HepG2 (cell line): Measurements from ENCODE around the gene TMEM44. TPM values are rescaled to one million over a fixed set of nuclear protein-coding genes. Genes with fewer than 3 reads are reported as not detected.

Experiments used
- ATAC-seq: fragments of 200-7000 bp; cut with Tn5 transposase; 3 replicates; pipeline ENCODE4 v1.9.1; 2020; ENCODE audit warnings: mild to moderate bottlenecking, moderate library complexity
- BruUV-seq: library from RNA; stranded (reverse); fragments of 400-500 nt; replicated peaks from 2 replicates; lab custom pipeline; 2021; lab: Mats Ljungman, UMichigan
- CTCF ChIA-PET: fragments of 300-600 bp; formaldehyde crosslinking; extraction: SDS; loops from one replicate; lab custom pipeline; 2021; ENCODE audit warnings: low total read pairs, inconsistent platforms, low intra/inter-chr PET ratio; lab: Yijun Ruan, JAX
- POLR2A ChIA-PET: fragments of 350-600 bp; sonication (Branson Sonifier 250); formaldehyde crosslinking; loops from one replicate; lab custom pipeline; 2020; ENCODE audit warnings: antibody characterized with exemption, inconsistent platforms; lab: Yijun Ruan, JAX
- DNase-seq: peaks from one replicate; pipeline ENCODE4 v3.0.0-alpha.2; 2015; ENCODE audit warnings: low spot score
- FAIRE-seq: peaks from 3 replicates; lab custom pipeline; 2011; peaks lifted over from hg19 to GRCh38; lab: Jason Lieb, UNC
- H2AFZ ChIP-seq: one replicate; pipeline ENCODE4 v1.6.1; 2011; ENCODE audit warnings: low read length, inconsistent platforms
- H3K27ac ChIP-seq: fragments of 300-600 bp; 3 replicates; pipeline ENCODE4 v1.8.0; 2011; ENCODE audit warnings: mixed run types, mild to moderate bottlenecking, mixed read lengths, low read length, inconsistent platforms; ENCODE audit not compliant: insufficient read depth; ENCODE audit errors: extremely low read length
- H3K27me3 ChIP-seq, 2 experiments: fragments of 200-600 bp in 1 of 2; 2 replicates in 1 of 2; 3 replicates in 1 of 2; pipeline versions ENCODE4 v1.6.0 to v1.8.0; 2011; ENCODE audit warnings: low read length in 2 of 2, mild to moderate bottlenecking in 2 of 2, moderate library complexity in 2 of 2, inconsistent platforms in 1 of 2; ENCODE audit not compliant: insufficient read depth in 2 of 2, control insufficient read depth in 1 of 2
- H3K36me3 ChIP-seq, 2 experiments: fragments of 200-600 bp in 1 of 2; replicated peaks in 1 of 2; 2 replicates in 1 of 2; 3 replicates in 1 of 2; pipeline versions ENCODE4 v1.5.1 to v1.8.0; 2011; ENCODE audit warnings: low read length in 2 of 2, inconsistent platforms in 1 of 2; ENCODE audit not compliant: insufficient read depth in 2 of 2, control insufficient read depth in 1 of 2
- H3K4me1 ChIP-seq: 2 replicates; pipeline ENCODE4 v1.5.1; 2012; ENCODE audit warnings: low read length, inconsistent platforms; ENCODE audit not compliant: insufficient read depth
- H3K4me2 ChIP-seq: 2 replicates; pipeline ENCODE4 v1.6.0; 2011; ENCODE audit warnings: low read depth, low read length, inconsistent platforms
- H3K4me3 ChIP-seq, 3 experiments: fragments of 200-600 bp in 1 of 3; sonication (generic), shearing (Covaris generic) in 1 of 3; replicated peaks in 1 of 3; 2 replicates each; pipeline ENCODE4 v1.5.1; 2011 to 2016; ENCODE audit warnings: low read length in 3 of 3, inconsistent platforms in 2 of 3, low read depth in 2 of 3, mild to moderate bottlenecking in 2 of 3, control low read depth in 1 of 3, mixed read lengths in 1 of 3; ENCODE audit not compliant: insufficient read depth in 1 of 3
- H3K79me2 ChIP-seq: one replicate; pipeline ENCODE4 v1.6.1; 2011; ENCODE audit warnings: low read length, inconsistent platforms; ENCODE audit not compliant: insufficient read depth
- H3K9ac ChIP-seq: 2 replicates; pipeline ENCODE4 v1.6.0; 2011; ENCODE audit warnings: mild to moderate bottlenecking, low read depth, low read length, inconsistent platforms; ENCODE audit not compliant: insufficient read depth
- H3K9me3 ChIP-seq: 2 replicates; pipeline ENCODE4 v1.5.1; 2012; ENCODE audit warnings: mild to moderate bottlenecking, low read length
- H4K20me1 ChIP-seq: 2 replicates; pipeline ENCODE4 v1.6.0; 2011; ENCODE audit warnings: inconsistent platforms, mild to moderate bottlenecking, low read length, moderate library complexity; ENCODE audit not compliant: insufficient read depth
- ATF5 ChIP-seq: sonication (generic); formaldehyde crosslinking; IDR thresholded peaks from 2 replicates; pipeline ENCODE4 v1.4.0; 2020; ENCODE audit warnings: mild to moderate bottlenecking, low read depth, missing genetic modification reagents
- FOSL2 ChIP-seq: sonication (generic); formaldehyde crosslinking; IDR thresholded peaks from 2 replicates; pipeline ENCODE4 v1.4.0; 2020; ENCODE audit warnings: missing genetic modification reagents
- IKZF4 ChIP-seq: sonication (generic); formaldehyde crosslinking; IDR thresholded peaks from 2 replicates; pipeline ENCODE4 v1.5.1; 2020; ENCODE audit warnings: borderline replicate concordance, mild to moderate bottlenecking, low read depth, missing genetic modification reagents; ENCODE audit errors: not compliant biosample characterization
- MIER2 ChIP-seq: IDR thresholded peaks from 2 replicates; pipeline ENCODE4 v1.6.1; 2016; ENCODE audit warnings: missing biosample characterization, missing genetic modification reagents
- NFYC ChIP-seq: IDR thresholded peaks from 2 replicates; pipeline ENCODE4 v1.6.1; 2016; ENCODE audit warnings: missing genetic modification reagents, missing compliant biosample characterization
- NONO ChIP-seq, 2 experiments: fragments of 450-650 bp in 1 of 2; sonication (generic) in 1 of 2; formaldehyde crosslinking in 1 of 2; IDR thresholded peaks in 1 of 2; conservative IDR thresholded peaks in 1 of 2; 2 replicates each; pipeline versions ENCODE4 v1.6.1 to v1.8.0; 2017 to 2022; ENCODE audit warnings: mild to moderate bottlenecking in 1 of 2, missing genetic modification reagents in 1 of 2, moderate library complexity in 1 of 2
- PAXIP1 ChIP-seq: sonication (generic); formaldehyde crosslinking; conservative IDR thresholded peaks from 2 replicates; pipeline ENCODE4 v1.4.0; 2020; ENCODE audit warnings: mild to moderate bottlenecking, missing genetic modification reagents, moderate library complexity
- PRPF4 ChIP-seq: fragments of 200-400 bp; formaldehyde crosslinking; IDR thresholded peaks from 2 replicates; pipeline ENCODE4 v1.6.1; 2016; ENCODE audit warnings: low read length, low read depth; ENCODE audit not compliant: poor library complexity, severe bottlenecking
- ZIK1 ChIP-seq: sonication (generic); formaldehyde crosslinking; IDR thresholded peaks from 2 replicates; pipeline ENCODE4 v1.5.0; 2020; ENCODE audit warnings: mild to moderate bottlenecking, low read depth, missing genetic modification reagents, borderline replicate concordance
- ZNF530 ChIP-seq: sonication (generic); formaldehyde crosslinking; IDR thresholded peaks from 2 replicates; pipeline ENCODE4 v1.5.0; 2020; ENCODE audit warnings: low read depth, mild to moderate bottlenecking, missing genetic modification reagents
- ZNF550 ChIP-seq: sonication (generic); formaldehyde crosslinking; IDR thresholded peaks from 2 replicates; pipeline ENCODE4 v1.4.0; 2020; ENCODE audit warnings: mild to moderate bottlenecking, missing genetic modification reagents, borderline replicate concordance
- ZNF713 ChIP-seq: sonication (generic); formaldehyde crosslinking; IDR thresholded peaks from 2 replicates; pipeline ENCODE4 v1.4.0; 2020; ENCODE audit warnings: mild to moderate bottlenecking, missing genetic modification reagents
- ZNF724P ChIP-seq: sonication (generic); formaldehyde crosslinking; IDR thresholded peaks from 2 replicates; pipeline ENCODE4 v1.8.0; 2022; ENCODE audit warnings: missing genetic modification reagents, borderline replicate concordance
- WGBS: methylation state at CpG from one replicate; pipeline ENCODE4 v1.1.6; 2017; ENCODE audit warnings: low lambda C conversion rate; 5-methylcytosine and 5-hydroxymethylcytosine counted together
- in situ Hi-C: cut with HindIII; loops from 2 replicates; pipeline ENCODE4 v1.10.0; 2017; ENCODE audit warnings: low pct_unique_long_range_greater_than_20kb; ENCODE audit not compliant: extremely low pct_ligation_motif_present
- intact Hi-C: fragments of 100-400 bp; cut with micrococcal nuclease; formaldehyde crosslinking; loops from one replicate; pipeline ENCODE4 v1.10.0; 2022; ENCODE audit not compliant: unreplicated experiment
- polyA plus RNA-seq, 8 experiments: library from polyadenylated mRNA; depleted of rRNA in 3 of 8; stranded (reverse) in 7 of 8; unstranded in 1 of 8; fragments of >200 nt; fragmentation: Illumina TruSeq in 4 of 8; extraction: Trizol in 4 of 8; gene quantifications; 2 replicates each; pipeline versions ENCODE4 v1.2.1 to v1.2.3, GENCODE V29; 2011 to 2016; ENCODE audit warnings: low read depth in 4 of 8, missing spikeins in 1 of 8, mixed read lengths in 1 of 8; ENCODE audit not compliant: insufficient read depth in 1 of 8
- total RNA-seq, 5 experiments: library from RNA; depleted of rRNA; stranded (reverse); fragments of >200 nt; fragmentation: Illumina TruSeq; extraction: Trizol; gene quantifications; 2 replicates each; pipeline ENCODE4 v1.2.3, GENCODE V29; 2016; ENCODE audit warnings: low read depth in 1 of 5

Gene TMEM44
- total and polyA plus RNA-seq, 2 of the 13 experiments (the other 11 are each of a cell fraction or from before 2014, with no cell fraction given) = 7.3 to 13.8 TPM

DNA sequence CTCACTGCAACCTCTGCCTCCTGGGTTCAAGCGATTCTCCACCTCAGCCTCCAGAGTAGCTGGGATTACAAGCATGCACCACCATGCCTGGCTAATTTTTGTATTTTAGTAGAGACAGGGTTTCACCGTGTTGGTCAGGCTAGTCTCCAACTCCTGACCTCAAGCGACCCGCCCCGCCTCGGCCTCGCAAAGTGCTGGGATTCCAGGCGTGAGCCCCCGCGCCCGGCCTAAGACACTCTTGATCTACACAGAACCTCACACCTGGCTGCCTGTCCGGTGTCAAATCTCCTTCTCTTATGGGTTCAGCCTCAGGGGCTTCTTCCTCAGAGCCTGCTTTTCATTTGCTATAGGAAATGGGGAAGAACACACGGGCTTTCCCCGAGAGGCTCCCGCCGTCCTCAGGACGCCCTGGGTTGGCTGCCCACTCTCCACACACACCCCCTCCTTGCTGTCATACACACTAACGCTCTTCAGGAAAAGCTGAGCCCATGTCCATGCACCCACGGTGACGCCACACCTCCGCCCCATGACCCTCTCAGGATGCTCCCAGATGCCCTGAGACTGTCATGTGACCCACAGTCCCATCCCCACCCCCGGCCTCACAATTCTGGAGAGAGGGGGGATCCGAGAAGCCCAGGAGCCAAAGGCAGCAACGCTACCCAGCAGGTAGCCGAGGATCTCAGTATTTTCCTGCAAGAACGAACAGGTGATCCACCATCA is 10.4 kb downstream of the TMEM44 start:
- no peak overlapping the region for H3K9ac ChIP-seq
- H3K27me3 ChIP-seq = no peaks in the 10 kb centered on the region
- no peak for FAIRE-seq
- DNase-seq = no peak
- ChIA-PET CTCF (no interaction called here), POLR2A (no interaction called here)
- no peaks in the 10 kb centered on the region for H3K9me3 ChIP-seq
- H4K20me1 ChIP-seq = no peaks in the 10 kb centered on the region
- in situ Hi-C loops = no loop called here
- WGBS = 94% methylated on average over 23 of the region's 26 CpGs
- H3K79me2 ChIP-seq = no peaks in the 10 kb centered on the region
- no peak for ATAC-seq
- H3K4me2 ChIP-seq = no peak overlapping the region
- TF ChIP-seq NONO (IDR thresholded peaks at IDR 0.05) (no peak), NONO (CRISPR knock-in tag; conservative IDR thresholded peaks at IDR 0.05) (no peak), ZNF530 (CRISPR knock-in tag) (no peak), FOSL2 (CRISPR knock-in tag) (no peak), ZNF550 (CRISPR knock-in tag) (no peak), PRPF4 (no peak), ZNF724P (CRISPR knock-in tag) (no peak), ZIK1 (CRISPR knock-in tag) (no peak)
- H3K36me3 ChIP-seq = peaks cover 4 to 6% of the 10 kb centered on the region in 2 experiments; a peak in 3 of 5 replicates
- H2AFZ ChIP-seq = no peak overlapping the region
- H3K4me1 ChIP-seq = peaks cover 21% of the 10 kb centered on the region
- no TSS peak for BruUV-seq
- intact Hi-C loops = no loop called here
- H3K4me3 ChIP-seq = no peak overlapping the region
- H3K27ac ChIP-seq = no peak overlapping the region

- no peak overlapping the region for H3K4me3 ChIP-seq
- no peaks in the 10 kb centered on the region for H3K79me2 ChIP-seq
- in situ Hi-C loops (no loop called here), intact Hi-C loops (loop anchor here (1.0 kb wide), 1 partner anchor 11 kb away; the partner anchor contains the start of gene TMEM44)
- no peak for FAIRE-seq
- ATAC-seq = no peak
- H3K9me3 ChIP-seq = no peaks in the 10 kb centered on the region
- no peak overlapping the region for H3K27ac ChIP-seq
- CTCF ChIA-PET = no interaction called here
- H2AFZ ChIP-seq = no peak overlapping the region
- no peaks in the 10 kb centered on the region for H3K27me3 ChIP-seq
- WGBS = 95% methylated on average over 14 of the region's 14 CpGs
- no peak for DNase-seq
- BruUV-seq = no TSS peak
- H3K9ac ChIP-seq = no peak overlapping the region; the same call in 1 of the 2 replicates
- POLR2A ChIA-PET = interaction anchor here (0.7 to 1.9 kb wide), 6 partner anchors 12 to 487 kb away, joined by 4 to 10 read pairs (median 4); partner anchors contain the start of gene TMEM44
- no peaks in the 10 kb centered on the region for H4K20me1 ChIP-seq
- H3K4me1 ChIP-seq = peaks cover 21% of the 10 kb centered on the region
- peaks cover 4% of the 10 kb centered on the region in 2 experiments; a peak in 2 of 5 replicates for H3K36me3 ChIP-seq
- peak overlapping the region; percentile 66; the same call in 1 of the 2 replicates for H3K4me2 ChIP-seq
- no peak for TF ChIP-seq IKZF4 (CRISPR knock-in tag)
- no peak for TF ChIP-seq MIER2 (CRISPR knock-in tag)
- TF ChIP-seq NFYC (CRISPR knock-in tag) = no peak
- TF ChIP-seq ATF5 (CRISPR knock-in tag) = no peak
- TF ChIP-seq PAXIP1 = no peak
- no peak for TF ChIP-seq ZNF713 (CRISPR knock-in tag)
Measured at GRCh38 chr3:194621947-194622346, 11.3 kb downstream of the TMEM44 start.
